Tibial artery (tissue), 4 donors: ENCODE measurements around the gene SSU72.

Experiments used
- DNase-seq, 2 donors: peaks; one replicate each; pipeline ENCODE4 v3.0.0-alpha.2; 2019
- H3K27ac ChIP-seq, 2 donors: fragments of 200-600 bp; sonication (generic) in 1 of 2; 1 replicate in 1 of 2; 2 replicates in 1 of 2; pipeline ENCODE4 v1.5.1; 2018 to 2019; ENCODE audit warnings: mild to moderate bottlenecking in 1 of 2
- H3K27me3 ChIP-seq, 2 donors: fragments of 200-600 bp; sonication (generic) in 1 of 2; one replicate each; pipeline versions ENCODE4 v1.5.1 to v1.6.0; 2016 to 2019
- H3K36me3 ChIP-seq, 3 donors: fragments of 200-600 bp; sonication (generic) in 2 of 3; one replicate each; pipeline ENCODE4 v1.5.1; 2016 to 2019; ENCODE audit warnings: mild to moderate bottlenecking in 2 of 3
- H3K4me1 ChIP-seq, 4 donors: fragments of 200-600 bp; sonication (generic) in 2 of 4; 1 replicate in 3 of 4; 2 replicates in 1 of 4; pipeline ENCODE4 v1.5.1; 2016 to 2019
- H3K4me3 ChIP-seq, 2 donors: fragments of 200-600 bp; sonication (generic) in 1 of 2; 1 replicate in 1 of 2; 2 replicates in 1 of 2; pipeline ENCODE4 v1.5.1; 2018 to 2019; ENCODE audit warnings: mild to moderate bottlenecking in 2 of 2
- H3K9me3 ChIP-seq, 3 donors: fragments of 200-600 bp; sonication (generic) in 1 of 3; one replicate each; pipeline ENCODE4 v1.5.1; 2016 to 2019
- CTCF ChIP-seq, 2 experiments: fragments of 200-600 bp in 1 of 2; fragments of 450-650 bp in 1 of 2; IDR thresholded peaks; one replicate each; pipeline ENCODE4 v1.5.1; 2017 to 2019; ENCODE audit warnings: antibody characterized with exemption in 2 of 2, mild to moderate bottlenecking in 1 of 2, moderate library complexity in 1 of 2
- intact Hi-C: fragments of 100-400 bp; cut with DNase I; formaldehyde crosslinking; loops from one replicate; pipeline ENCODE4 v1.15.0; 2023; ENCODE audit warnings: low total_unique reads

Gene SSU72

GRCh38 chr1:1606232-1606631, 31.6 kb upstream of the SSU72 start:
- Histone ChIP-seq H3K27me3 (peaks cover 0 to 42% of the 10 kb centered on the region in 2 donors), H3K36me3 (no peaks in the 10 kb centered on the region), H3K9me3 (no peaks in the 10 kb centered on the region), H3K27ac (no peak overlapping the region), H3K4me3 (no peak overlapping the region), H3K4me1 (no peaks in the 10 kb centered on the region)
- no peak for TF ChIP-seq CTCF (IDR thresholded peaks at IDR 0.05)
- intact Hi-C loops = no loop called here
- DNase-seq = no peak

- H3K27ac ChIP-seq = no peak overlapping the region
- H3K27me3 ChIP-seq = peaks cover 0 to 47% of the 10 kb centered on the region in 2 donors
- H3K4me1 ChIP-seq = peaks cover 0 to 2% (median under 1%) of the 10 kb centered on the region in 4 donors
- DNase-seq = no peak
- no peaks in the 10 kb centered on the region for H3K36me3 ChIP-seq
- no peak for TF ChIP-seq CTCF (IDR thresholded peaks at IDR 0.05)
- no peak overlapping the region for H3K4me3 ChIP-seq
- intact Hi-C loops = no loop called here
- no peaks in the 10 kb centered on the region for H3K9me3 ChIP-seq
Measured at GRCh38 chr1:1605724-1606123, 31.1 kb upstream of the SSU72 start.

- Histone ChIP-seq H3K4me1 (peaks cover 0 to 8% (median 7%) of the 10 kb centered on the region in 4 donors), H3K4me3 (no peak overlapping the region), H3K9me3 (no peaks in the 10 kb centered on the region), H3K36me3 (no peaks in the 10 kb centered on the region), H3K27ac (no peak overlapping the region), H3K27me3 (peaks cover 0 to 53% of the 10 kb centered on the region in 2 donors)
- intact Hi-C loops = no loop called here
- DNase-seq = no peak
- TF ChIP-seq CTCF (IDR thresholded peaks at IDR 0.05) = no peak
Measured at GRCh38 chr1:1605034-1605591, 30.4 kb upstream of the SSU72 start.

GRCh38 chr1:1604374-1605033, 29.8 kb upstream of the SSU72 start:
- no peak overlapping the region for H3K4me3 ChIP-seq
- H3K9me3 ChIP-seq = no peaks in the 10 kb centered on the region
- H3K27ac ChIP-seq = no peak overlapping the region
- no peak for TF ChIP-seq CTCF (IDR thresholded peaks at IDR 0.05)
- no peaks in the 10 kb centered on the region for H3K36me3 ChIP-seq
- peak in 1 of 2 donors; percentile 62 for DNase-seq
- intact Hi-C loops = no loop called here
- peaks cover 0 to 12% (median 9%) of the 10 kb centered on the region in 4 donors for H3K4me1 ChIP-seq
- peaks cover 0 to 55% of the 10 kb centered on the region in 2 donors for H3K27me3 ChIP-seq

- no peak for TF ChIP-seq CTCF (IDR thresholded peaks at IDR 0.05)
- DNase-seq = no peak
- H3K4me3 ChIP-seq = no peak overlapping the region
- peaks cover 0 to 62% of the 10 kb centered on the region in 2 donors for H3K27me3 ChIP-seq
- intact Hi-C loops = no loop called here
- no peaks in the 10 kb centered on the region for H3K36me3 ChIP-seq
- no peak overlapping the region for H3K27ac ChIP-seq
- no peaks in the 10 kb centered on the region for H3K9me3 ChIP-seq
- peaks cover 0 to 16% (median 13%) of the 10 kb centered on the region in 4 donors for H3K4me1 ChIP-seq
Measured at GRCh38 chr1:1603671-1604373, 29.2 kb upstream of the SSU72 start.
